IMR-90 (cell line): ENCODE measurements around the gene INHA. TPM values are rescaled to one million over a fixed set of nuclear protein-coding genes. Genes with fewer than 3 reads are reported as not detected.

Experiments used
- ATAC-seq: fragments of 200-7000 bp; cut with Tn5 transposase; 2 replicates; pipeline ENCODE4 v1.9.1; 2020; ENCODE audit warnings: low read depth, mild to moderate bottlenecking, moderate library complexity
- BruUV-seq: library from RNA; stranded (reverse); fragments of 400-500 nt; replicated peaks from 2 replicates; lab custom pipeline; 2021; lab: Mats Ljungman, UMichigan
- CTCF ChIA-PET: fragments of 300-600 bp; formaldehyde crosslinking; extraction: SDS; loops from one replicate; lab custom pipeline; 2021; ENCODE audit warnings: antibody characterized with exemption; lab: Yijun Ruan, JAX
- POLR2A ChIA-PET: fragments of 300-600 bp; sonication (Branson Sonifier 250); formaldehyde crosslinking; loops from one replicate; lab custom pipeline; 2022; ENCODE audit warnings: antibody characterized with exemption; ENCODE audit not compliant: unreplicated experiment; lab: Charles Lee
- DNase-seq: peaks from one replicate; pipeline ENCODE4 v3.0.0; 2013
- H2AFZ ChIP-seq: replicated peaks from 2 replicates; pipeline ENCODE3; 2013; ENCODE audit warnings: low read length, mild to moderate bottlenecking; ENCODE audit not compliant: poor library complexity
- H2AK5ac ChIP-seq: 2 replicates; pipeline ENCODE4 v1.6.1; 2013; ENCODE audit warnings: low read depth, low read length, inconsistent platforms
- H2AK9ac ChIP-seq: replicated peaks from 2 replicates; pipeline ENCODE3; 2013; ENCODE audit warnings: mild to moderate bottlenecking, low read depth, low read length, moderate library complexity; ENCODE audit not compliant: poor library complexity
- H2BK120ac ChIP-seq: 2 replicates; pipeline ENCODE4 v1.6.1; 2013; ENCODE audit warnings: low read depth, low read length, inconsistent platforms
- H2BK15ac ChIP-seq: 3 replicates; pipeline ENCODE4 v1.6.1; 2013; ENCODE audit warnings: low read depth, low read length, inconsistent platforms
- H2BK20ac ChIP-seq: 2 replicates; pipeline ENCODE4 v1.6.1; 2013; ENCODE audit warnings: low read depth, mild to moderate bottlenecking, inconsistent platforms, low read length, moderate library complexity
- H2BK5ac ChIP-seq: 2 replicates; pipeline ENCODE4 v1.6.1; 2013; ENCODE audit warnings: mild to moderate bottlenecking, low read depth, low read length, inconsistent platforms; ENCODE audit not compliant: poor library complexity, severe bottlenecking
- H3K14ac ChIP-seq: replicated peaks from 2 replicates; pipeline ENCODE4 v1.6.1; 2013; ENCODE audit warnings: low read depth, low read length, inconsistent platforms
- H3K18ac ChIP-seq: 2 replicates; pipeline ENCODE4 v1.6.1; 2013; ENCODE audit warnings: low read depth, low read length, control low read depth
- H3K23ac ChIP-seq: 2 replicates; pipeline ENCODE4 v1.6.1; 2013; ENCODE audit warnings: low read depth, low read length, inconsistent platforms
- H3K27ac ChIP-seq: 2 replicates; pipeline ENCODE4 v1.5.1; 2013; ENCODE audit warnings: mild to moderate bottlenecking, control low read depth, low read length; ENCODE audit not compliant: insufficient read depth
- H3K27me3 ChIP-seq: 2 replicates; pipeline ENCODE4 v1.6.1; 2013; ENCODE audit warnings: low read length; ENCODE audit not compliant: control insufficient read depth, insufficient read depth
- H3K36me3 ChIP-seq: 2 replicates; pipeline ENCODE4 v1.6.1; 2013; ENCODE audit warnings: low read length, mixed read lengths; ENCODE audit not compliant: control insufficient read depth, insufficient read depth
- H3K4ac ChIP-seq: 2 replicates; pipeline ENCODE4 v1.6.1; 2013; ENCODE audit warnings: low read depth, low read length, inconsistent platforms
- H3K4me1 ChIP-seq: 2 replicates; pipeline ENCODE4 v1.6.1; 2013; ENCODE audit warnings: low read length, mixed read lengths; ENCODE audit not compliant: control insufficient read depth, insufficient read depth
- H3K4me2 ChIP-seq: 2 replicates; pipeline ENCODE4 v1.6.1; 2013; ENCODE audit warnings: low read depth, mild to moderate bottlenecking, control low read depth, low read length, moderate library complexity
- H3K4me3 ChIP-seq: 2 replicates; pipeline ENCODE4 v1.5.1; 2013; ENCODE audit warnings: low read depth, mild to moderate bottlenecking, control low read depth, low read length, moderate library complexity; ENCODE audit not compliant: insufficient read depth
- H3K56ac ChIP-seq: 2 replicates; pipeline ENCODE4 v1.6.1; 2013; ENCODE audit warnings: low read length, inconsistent platforms; ENCODE audit not compliant: insufficient read depth; ENCODE audit errors: extremely low read depth
- H3K79me1 ChIP-seq, 2 experiments: 2 replicates each; pipeline ENCODE4 v1.6.1; 2013; ENCODE audit warnings: low read length in 2 of 2, inconsistent platforms in 1 of 2, low read depth in 1 of 2
- H3K9ac ChIP-seq: 2 replicates; pipeline ENCODE4 v1.6.1; 2013; ENCODE audit warnings: low read depth, low read length, control low read depth
- H3K9me1 ChIP-seq: 2 replicates; pipeline ENCODE4 v1.6.1; 2013; ENCODE audit warnings: low read length, inconsistent platforms; ENCODE audit not compliant: insufficient read depth
- H3K9me3 ChIP-seq: 2 replicates; pipeline ENCODE4 v1.6.1; 2013; ENCODE audit warnings: low read length; ENCODE audit not compliant: control insufficient read depth, insufficient read depth
- H4K20me1 ChIP-seq: 2 replicates; pipeline ENCODE4 v1.6.1; 2013; ENCODE audit warnings: low read length, inconsistent platforms; ENCODE audit not compliant: insufficient read depth
- H4K5ac ChIP-seq: 2 replicates; pipeline ENCODE4 v1.6.1; 2013; ENCODE audit warnings: mild to moderate bottlenecking, low read depth, low read length, control low read depth
- H4K8ac ChIP-seq, 2 experiments: 2 replicates each; pipeline ENCODE4 v1.6.1; 2013; ENCODE audit warnings: low read depth in 2 of 2, low read length in 2 of 2, control low read depth in 1 of 2, inconsistent platforms in 1 of 2
- H4K91ac ChIP-seq: 2 replicates; pipeline ENCODE4 v1.6.1; 2013; ENCODE audit warnings: low read depth, low read length, inconsistent platforms; ENCODE audit not compliant: insufficient read depth
- BHLHE40 ChIP-seq: fragments of 150-350 bp; IDR thresholded peaks from 2 replicates; pipeline ENCODE4 v1.6.1; 2016; ENCODE audit warnings: mild to moderate bottlenecking, low read depth, low read length
- CEBPB ChIP-seq: IDR thresholded peaks from 2 replicates; pipeline ENCODE4 v1.6.1; 2012; ENCODE audit warnings: low read depth, low read length, improper control_type of control experiment
- CTCF ChIP-seq: conservative IDR thresholded peaks from 2 replicates; pipeline ENCODE4 v1.5.1; 2012; ENCODE audit warnings: mild to moderate bottlenecking, low read depth, low read length, improper control_type of control experiment
- ELK1 ChIP-seq: fragments of 150-350 bp; IDR thresholded peaks from 2 replicates; pipeline ENCODE4 v1.6.1; 2016; ENCODE audit warnings: low read depth, mild to moderate bottlenecking, low read length, moderate library complexity, borderline replicate concordance
- MAFK ChIP-seq: IDR thresholded peaks from 2 replicates; pipeline ENCODE4 v1.6.1; 2012; ENCODE audit warnings: low read depth, low read length, improper control_type of control experiment
- MAZ ChIP-seq: IDR thresholded peaks from 2 replicates; pipeline ENCODE4 v1.6.1; 2012; ENCODE audit warnings: low read depth, mild to moderate bottlenecking, low read length, improper control_type of control experiment, moderate library complexity, borderline replicate concordance
- POLR2A ChIP-seq: IDR thresholded peaks from 2 replicates; pipeline ENCODE4 v1.6.1; 2012; ENCODE audit warnings: mild to moderate bottlenecking, low read depth, low read length
- RAD21 ChIP-seq: IDR thresholded peaks from 2 replicates; pipeline ENCODE4 v1.6.1; 2012; ENCODE audit warnings: low read length, improper control_type of control experiment
- RCOR1 ChIP-seq: IDR thresholded peaks from 2 replicates; pipeline ENCODE4 v1.6.1; 2012; ENCODE audit warnings: mild to moderate bottlenecking, low read length, improper control_type of control experiment; ENCODE audit not compliant: insufficient replicate concordance
- USF2 ChIP-seq: fragments of 150-350 bp; IDR thresholded peaks from 2 replicates; pipeline ENCODE4 v1.6.1; 2017; ENCODE audit warnings: mild to moderate bottlenecking, antibody characterized with exemption, low read length, low read depth
- whole genome bisulfite sequencing, 2 experiments: methylation state at CpG; one replicate each; pipeline versions ENCODE4 v1.1.5 to v1.1.7; 2013; ENCODE audit warnings: missing lambda C conversion rate in 2 of 2; ENCODE audit not compliant: insufficient read length in 1 of 2; ENCODE audit errors: extremely low coverage in 2 of 2; 5-methylcytosine and 5-hydroxymethylcytosine counted together
- dilution Hi-C: fragments of 300-500 bp; cut with HindIII; formaldehyde crosslinking; loops from one replicate; pipeline ENCODE4 v1.14.3; 2018; ENCODE audit warnings: low sequenced_read_pairs; ENCODE audit not compliant: unreplicated experiment
- in situ Hi-C: fragments of 300-500 bp; cut with MboI; formaldehyde crosslinking; loops from 3 replicates; pipeline ENCODE4 v1.14.3; 2019; ENCODE audit warnings: low sequenced_read_pairs, inconsistent platforms, mixed read lengths
- intact Hi-C: fragments of 100-400 bp; cut with micrococcal nuclease; formaldehyde crosslinking; loops from 2 replicates; pipeline ENCODE4 v1.10.0; 2022
- polyA plus RNA-seq, 3 experiments: library from polyadenylated mRNA; depleted of rRNA; stranded (reverse); fragments of >200 nt; gene quantifications; 2 replicates each; pipeline ENCODE4 v1.2.3, GENCODE V29; 2012; ENCODE audit warnings: low replicate concordance in 1 of 3
- total RNA-seq: library from RNA; depleted of rRNA; stranded (reverse); fragments of >200 nt; gene quantifications from 2 replicates; pipeline ENCODE4 v1.2.3, GENCODE V29; 2012

The INHA gene
- total and polyA plus RNA-seq, 2 of the 4 experiments (the other 2 are of a cell fraction): 0.96 TPM; not detected in 1

GRCh38 chr2:219624565-219624964 lies 52.5 kb downstream of the INHA start:
- H2AK5ac ChIP-seq: no peak overlapping the region
- no peak overlapping the region for H3K4me3 ChIP-seq
- no peaks in the 10 kb centered on the region for H3K9me3 ChIP-seq
- no peaks in the 10 kb centered on the region for H3K36me3 ChIP-seq
- WGBS, 2 experiments: 63% methylated on average over 1 of the region's 6 CpGs; no CpG with 5 or more reads in 1 of the 2 experiments
- H3K4me1 ChIP-seq: no peaks in the 10 kb centered on the region; the same call in 1 of the 2 replicates
- POLR2A ChIA-PET: no interaction called here
- H3K14ac ChIP-seq: no peak overlapping the region
- H2BK20ac ChIP-seq: no peak overlapping the region
- dilution Hi-C loops: no loop called here
- no peak overlapping the region for H2BK120ac ChIP-seq
- no peak overlapping the region for H3K23ac ChIP-seq
- H3K4me2 ChIP-seq: no peak overlapping the region
- TF ChIP-seq BHLHE40: no peak
- TF ChIP-seq USF2: no peak
- TF ChIP-seq RCOR1: no peak
- no peak for TF ChIP-seq ELK1
- TF ChIP-seq MAFK: no peak
- no peak for TF ChIP-seq POLR2A
- no peak for TF ChIP-seq CEBPB
- no peak for TF ChIP-seq RAD21
- TF ChIP-seq MAZ: no peak
- no peak for TF ChIP-seq CTCF
- no peak overlapping the region for H3K27ac ChIP-seq
- in situ Hi-C loops: no loop called here
- no TSS peak for BruUV-seq
- CTCF ChIA-PET: no interaction called here
- no peak overlapping the region for H2AFZ ChIP-seq
- no peaks in the 10 kb centered on the region for H3K79me1 ChIP-seq
- H4K8ac ChIP-seq: no peak overlapping the region
- H2BK5ac ChIP-seq: no peak overlapping the region
- intact Hi-C loops: no loop called here
- H3K9me1 ChIP-seq: no peaks in the 10 kb centered on the region; the same call in 1 of the 2 replicates
- no peak overlapping the region for H2BK15ac ChIP-seq
- H3K27me3 ChIP-seq: peaks cover 45% of the 10 kb centered on the region
- DNase-seq (no peak), ATAC-seq (no peak)
- H3K9ac ChIP-seq: no peak overlapping the region
- H3K18ac ChIP-seq: no peak overlapping the region
- H3K4ac ChIP-seq: no peak overlapping the region
- no peak overlapping the region for H2AK9ac ChIP-seq
- H4K91ac ChIP-seq: no peak overlapping the region
- no peak overlapping the region for H4K5ac ChIP-seq
- no peaks in the 10 kb centered on the region; the same call in none of the 2 replicates for H4K20me1 ChIP-seq
- no peak overlapping the region for H3K56ac ChIP-seq
